Activated T-helper 1 cell treated with Interleukin-2 at 50 U/mL for 16 hours (primary cell): ENCODE data around the gene SLC25A36.
"Not testable (repeated sequence)": the region's sequence is repeated elsewhere in the genome, so short reads cannot be mapped to it uniquely, and the experiment has no call there.

ENCODE experiments used
- DNase-seq: peaks from one replicate; pipeline ENCODE4 v3.0.0-alpha.2; 2020; ENCODE audit warnings: low read depth

The SLC25A36 gene

DNA sequence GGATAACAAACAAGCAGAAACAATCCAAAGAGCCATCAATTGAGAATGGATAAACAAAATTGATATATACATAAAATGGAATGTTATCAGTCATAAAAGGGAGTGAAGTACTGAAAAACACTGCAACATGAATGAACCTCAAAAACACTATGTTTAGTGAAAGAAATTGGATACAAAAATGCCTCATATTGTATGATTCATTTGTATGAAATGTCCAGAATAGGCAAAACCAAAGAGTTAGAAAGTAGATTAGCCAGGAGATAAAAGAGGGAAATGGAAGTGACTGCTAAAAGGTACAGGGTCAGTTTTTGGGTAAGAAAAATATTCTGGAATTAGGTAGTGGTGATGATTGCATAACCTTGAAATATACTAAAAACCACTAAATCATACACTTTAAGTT lies 9.8 kb upstream of the SLC25A36 start:
- no peak for DNase-seq

DNA sequence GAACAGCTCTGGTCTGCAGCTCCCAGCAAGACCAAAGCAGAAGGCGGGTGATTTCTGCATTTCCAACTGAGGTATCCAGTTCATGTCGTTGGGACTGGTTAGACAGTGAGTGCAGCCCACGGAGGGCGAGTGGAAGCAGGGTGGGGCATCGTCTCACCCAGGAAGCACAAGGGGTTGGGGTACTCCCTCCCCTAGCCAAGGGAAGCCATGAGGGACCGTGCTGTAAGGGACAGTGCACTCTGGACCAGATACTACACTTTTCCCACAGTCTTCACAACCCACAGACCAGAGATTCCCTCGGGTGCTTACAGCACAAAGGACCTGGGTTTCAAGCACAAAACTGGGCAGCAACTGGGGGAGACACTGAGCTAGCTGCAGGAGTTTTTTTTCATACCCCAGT lies 8.5 kb upstream of the SLC25A36 start:
- DNase-seq, result no peak

DNA sequence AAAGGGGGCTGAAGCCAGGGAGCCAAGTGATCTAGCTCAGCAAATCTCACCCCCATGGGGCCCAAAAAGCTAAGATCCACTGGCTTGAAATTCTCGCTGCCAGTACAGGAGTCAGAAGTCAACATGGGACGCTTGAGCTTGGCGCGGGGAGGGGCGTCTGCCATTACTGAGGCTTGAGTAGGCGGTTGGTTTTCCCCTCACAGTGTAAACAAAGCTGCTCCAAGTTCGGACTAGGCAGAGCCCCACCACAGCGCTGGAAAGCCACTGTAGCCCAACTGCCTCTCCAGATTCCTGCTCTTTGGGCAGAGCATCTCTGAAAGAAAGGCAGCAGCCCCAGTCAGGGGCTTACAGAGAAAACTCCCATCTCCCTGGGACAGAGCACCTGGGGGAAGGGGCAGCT lies 8.1 kb upstream of the SLC25A36 start:
- DNase-seq, result no peak

DNA sequence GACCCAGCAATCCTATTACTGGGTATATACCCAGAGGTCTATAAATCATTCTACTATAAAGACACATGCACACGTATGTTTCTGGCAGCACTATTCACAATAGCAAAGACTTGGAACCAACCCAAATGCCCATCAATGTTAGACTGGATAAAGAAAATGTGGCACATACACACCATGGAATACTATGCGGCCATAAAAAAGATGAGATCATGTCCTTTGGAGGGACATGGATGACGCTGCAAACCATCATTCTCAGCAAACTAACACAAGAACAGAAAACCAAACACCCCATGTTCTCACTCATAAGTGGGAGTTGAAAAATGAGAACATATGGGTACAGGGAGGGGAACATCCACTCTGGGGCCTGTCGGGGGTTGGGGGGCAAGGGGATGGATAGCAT lies 2.3 kb upstream of the SLC25A36 start:
- not testable (repeated sequence) for DNase-seq

DNA sequence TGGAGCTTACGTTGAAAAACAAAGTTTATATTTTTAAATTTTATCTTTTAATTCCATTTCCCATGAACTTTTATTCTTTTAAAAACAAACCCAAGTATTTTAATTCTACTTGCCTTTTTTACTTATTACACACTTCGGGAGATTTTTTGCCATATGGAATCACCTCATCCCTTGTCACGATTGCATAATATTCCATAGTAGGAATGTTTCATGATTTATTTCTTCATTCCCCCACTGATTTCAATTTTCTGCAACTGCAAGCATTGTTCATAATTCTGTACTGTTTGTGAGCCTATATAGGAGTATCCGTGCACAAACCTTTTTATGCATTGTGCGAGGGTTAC lies 574 bp upstream of the SLC25A36 start:
- no peak for DNase-seq

DNA sequence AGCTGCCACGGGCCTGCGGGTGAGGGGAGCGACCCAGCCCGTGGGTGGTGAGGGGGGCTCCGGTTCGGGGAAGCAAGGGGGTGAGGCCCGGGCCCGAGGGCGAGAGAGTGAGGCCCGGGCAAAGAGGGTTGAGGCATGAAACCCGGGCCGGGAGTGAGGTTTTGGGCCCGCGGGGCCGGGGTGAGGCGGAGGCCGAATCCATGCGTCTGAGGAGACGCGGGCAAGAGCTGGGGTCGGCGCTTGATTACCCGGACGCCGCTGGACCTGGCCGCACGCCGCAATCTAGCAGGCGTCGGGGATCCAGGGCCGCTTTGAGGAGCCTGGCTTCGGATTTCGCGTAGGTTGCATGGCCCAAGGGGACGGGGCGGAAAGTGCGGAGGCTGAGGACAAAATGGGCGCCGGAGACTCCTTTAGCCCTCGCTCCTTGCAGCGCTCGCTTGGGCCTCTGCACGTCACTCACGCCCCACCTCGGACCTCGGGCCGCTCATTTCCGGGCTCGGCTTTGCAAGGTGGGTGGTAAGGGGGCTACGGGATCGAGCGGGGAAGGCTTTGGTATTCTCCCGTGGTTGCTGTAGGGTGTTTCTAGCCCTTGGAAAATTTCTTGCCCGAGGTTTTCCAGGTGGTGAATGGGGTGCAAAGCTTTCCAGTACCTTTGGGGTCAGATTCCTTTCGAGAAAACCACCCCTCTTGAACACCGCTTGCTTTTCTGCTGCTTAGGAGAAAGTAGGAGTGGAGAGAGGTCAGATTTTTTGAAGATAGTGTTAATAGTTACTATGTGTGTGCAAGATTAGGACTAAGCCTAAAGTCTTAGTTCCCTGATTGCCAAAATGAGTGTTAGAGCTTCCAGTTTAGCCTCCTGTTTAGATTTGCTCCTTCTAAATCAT lies 827 bp downstream of the SLC25A36 start:
- DNase-seq, result peak; percentile 23

DNA sequence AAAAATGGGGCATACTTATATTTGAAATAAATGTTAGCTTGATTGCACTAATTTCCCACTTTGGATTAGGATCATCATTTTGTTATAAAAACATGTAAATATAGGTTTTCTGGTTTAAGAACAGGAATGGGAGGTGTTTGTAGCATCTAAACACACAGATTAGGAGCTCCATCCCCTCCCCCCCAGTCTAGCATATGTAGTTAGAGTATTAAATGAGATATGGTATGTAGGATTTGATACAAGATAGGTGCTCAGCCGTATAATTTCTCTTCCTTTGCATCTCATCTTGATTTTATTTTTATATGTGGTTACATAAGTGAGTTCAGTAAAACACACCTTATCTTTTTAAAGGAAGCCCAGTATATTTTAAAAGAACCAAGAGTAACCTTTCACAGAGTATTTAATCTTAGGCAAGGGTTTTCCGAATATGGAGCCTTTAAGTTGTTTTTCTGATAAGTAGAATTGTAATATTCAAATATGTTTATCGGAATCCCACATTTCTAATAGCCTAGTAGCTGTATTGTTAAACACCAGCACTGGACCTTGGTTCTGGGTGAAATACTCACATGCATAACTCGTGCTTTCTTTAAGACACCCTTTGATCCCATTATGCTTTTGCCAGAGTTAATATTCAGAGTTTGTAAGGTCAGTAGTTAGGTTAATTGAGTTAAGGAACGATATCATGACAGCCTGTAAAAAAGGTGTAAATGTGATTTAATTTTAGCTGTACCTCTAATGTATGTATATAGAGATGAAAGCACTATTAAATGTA lies 2.3 kb downstream of the SLC25A36 start:
- no peak for DNase-seq

DNA sequence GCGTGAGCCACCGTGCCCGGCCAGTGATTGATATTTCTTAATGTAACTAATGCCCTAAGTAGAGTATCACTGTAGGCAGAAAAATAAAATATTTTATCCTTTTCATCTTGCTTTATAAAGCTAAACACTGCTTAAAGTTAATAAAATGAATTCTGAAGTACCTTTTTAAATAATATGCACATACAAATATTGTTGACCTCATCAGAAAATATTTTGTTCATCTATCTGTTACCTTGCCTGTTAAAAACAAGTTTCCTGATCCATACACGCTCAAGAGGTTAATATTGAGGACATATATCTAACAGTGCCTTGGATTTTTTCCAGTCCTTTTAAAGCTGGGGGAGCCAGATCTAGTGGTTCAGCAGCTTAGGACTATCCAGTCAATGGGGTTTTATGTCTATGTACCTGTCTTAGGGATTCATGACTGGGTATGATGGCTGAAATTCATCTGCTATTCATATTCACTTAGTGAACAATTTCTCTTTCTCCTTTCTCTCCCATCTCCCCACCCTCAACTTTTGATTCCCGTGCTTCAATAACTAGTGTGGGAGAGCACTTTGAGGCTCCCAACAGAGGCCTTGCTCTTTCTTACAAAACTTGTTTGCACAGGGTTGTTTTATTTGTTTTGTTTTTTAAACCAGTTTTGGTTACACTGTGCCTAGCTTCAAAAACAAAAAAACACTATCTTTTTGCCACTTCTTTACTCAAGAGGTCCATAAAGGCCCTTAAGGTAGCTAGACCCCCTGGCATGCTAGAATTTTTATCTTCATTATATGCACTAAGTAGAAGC lies 7.0 kb downstream of the SLC25A36 start:
- DNase-seq, result no peak

DNA sequence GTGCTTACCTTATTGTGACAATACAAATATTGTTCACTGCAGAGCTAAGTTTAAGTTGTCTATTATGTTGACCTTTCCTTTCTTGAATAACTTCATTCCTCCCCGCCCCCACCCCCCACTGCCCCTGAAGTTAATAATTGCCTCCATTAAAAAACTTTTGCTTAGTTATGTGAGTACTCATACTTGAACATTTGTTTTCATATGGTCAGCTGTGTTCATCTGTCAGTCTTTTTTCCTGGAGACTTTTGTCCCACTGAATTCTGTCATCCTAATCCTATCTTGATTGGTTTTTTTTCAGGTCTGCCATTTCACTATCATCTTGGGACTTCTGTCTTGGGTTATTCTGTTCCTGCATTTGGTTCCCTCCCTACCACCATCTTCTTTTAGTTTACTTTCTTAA lies 8.5 kb downstream of the SLC25A36 start:
- no peak for DNase-seq

DNA sequence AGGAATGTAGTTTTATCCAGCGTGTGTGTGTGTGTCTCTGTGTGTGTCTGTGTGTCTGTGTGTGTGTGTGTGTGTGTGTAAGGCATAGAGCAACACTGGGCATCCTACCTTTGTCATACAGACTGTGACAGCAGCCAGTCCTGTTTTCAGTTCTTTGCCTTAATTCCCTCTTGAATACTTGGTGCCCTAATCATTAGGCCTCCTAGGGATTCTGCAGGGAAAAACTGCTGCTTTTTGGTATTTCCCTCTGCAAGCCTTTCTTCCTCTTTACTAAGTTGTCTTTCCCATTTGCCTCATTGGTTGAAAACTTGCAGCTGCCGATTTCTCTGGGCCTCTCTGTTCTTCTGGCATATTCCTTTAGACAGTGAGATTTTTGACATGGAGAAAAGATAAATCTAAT lies 9.2 kb downstream of the SLC25A36 start:
- DNase-seq, result no peak

DNA sequence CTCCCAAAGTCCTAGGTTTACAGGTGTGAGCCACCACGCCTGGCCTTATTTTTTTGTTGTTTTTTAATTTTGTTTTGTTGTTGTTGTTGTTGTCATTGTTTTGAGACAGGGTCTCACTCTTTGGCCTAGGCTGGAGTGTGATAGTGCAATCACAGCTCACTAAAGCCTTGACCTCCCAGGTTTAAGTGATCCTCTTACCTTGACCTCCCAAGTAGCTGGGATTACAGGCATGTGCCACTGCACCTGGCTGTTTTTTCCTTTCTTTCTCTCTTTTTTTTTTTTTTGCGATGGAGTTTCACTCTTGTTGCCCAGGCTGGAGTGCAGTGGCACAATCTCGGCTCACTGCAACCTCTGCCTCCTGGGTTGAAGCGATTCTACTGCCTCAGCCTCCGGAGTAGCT lies 10.1 kb downstream of the SLC25A36 start:
- not testable (repeated sequence) for DNase-seq

DNA sequence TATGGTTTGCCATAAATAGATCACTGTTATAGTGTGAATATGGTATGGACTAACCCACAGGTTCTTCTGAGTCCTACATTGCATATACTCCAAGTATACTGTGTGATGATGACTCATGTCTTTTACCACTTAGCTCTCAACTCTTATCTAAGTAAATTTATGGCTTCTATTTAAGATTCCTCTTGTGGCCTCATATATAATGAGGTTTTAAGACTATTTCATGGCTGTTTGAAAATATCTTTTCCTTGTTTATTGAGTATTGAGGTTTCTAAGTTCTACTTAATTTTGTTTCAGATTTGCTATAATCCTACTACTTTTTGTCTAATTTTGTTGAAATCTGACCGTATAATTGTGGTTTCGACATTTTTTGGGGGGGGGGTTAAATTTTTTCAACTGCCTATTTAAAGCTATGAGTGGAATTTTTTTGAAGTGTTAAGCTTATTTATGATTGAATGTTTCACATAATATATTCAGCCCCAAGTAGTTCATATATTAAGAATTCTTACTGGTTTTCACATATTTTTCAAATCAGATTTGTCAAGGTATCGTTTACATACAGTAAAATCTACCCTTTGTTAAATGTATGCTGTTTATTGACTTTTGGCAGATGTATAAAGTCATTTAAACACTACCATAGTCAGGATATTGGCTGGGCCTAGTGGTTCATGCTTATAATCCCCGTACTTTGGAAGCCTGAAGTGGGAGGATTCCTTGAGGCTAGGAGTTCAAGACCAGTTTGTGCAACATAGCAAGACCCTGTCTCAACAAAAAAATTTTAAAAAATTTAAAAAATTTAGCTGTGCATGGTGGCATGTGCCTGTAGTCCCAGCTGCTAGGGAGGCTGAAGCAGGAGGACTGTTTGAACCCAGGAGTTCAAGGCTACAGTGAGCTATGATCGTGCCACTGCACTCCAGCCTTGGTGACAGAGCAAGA lies 11.7 kb downstream of the SLC25A36 start:
- DNase-seq, result no peak

DNA sequence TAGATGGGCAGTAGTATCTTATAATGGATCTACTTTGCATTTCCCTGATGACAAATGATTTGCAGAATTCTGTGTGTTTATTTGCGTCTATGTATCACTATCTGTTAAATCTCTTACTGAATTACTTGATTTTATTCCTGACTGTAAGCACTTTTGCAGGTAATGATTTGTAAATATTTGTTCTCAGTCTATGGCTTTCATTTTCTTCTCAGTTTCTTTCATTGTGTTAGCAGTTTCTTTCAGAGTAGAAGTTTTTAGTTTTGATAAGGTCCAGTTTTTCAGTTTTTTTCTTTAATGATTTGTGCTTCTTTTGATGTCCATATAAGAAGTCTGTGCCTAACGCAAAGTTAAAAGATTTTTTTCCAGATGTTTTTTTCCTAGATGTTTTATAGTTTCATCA lies 12.9 kb downstream of the SLC25A36 start:
- DNase-seq, result no peak

DNA sequence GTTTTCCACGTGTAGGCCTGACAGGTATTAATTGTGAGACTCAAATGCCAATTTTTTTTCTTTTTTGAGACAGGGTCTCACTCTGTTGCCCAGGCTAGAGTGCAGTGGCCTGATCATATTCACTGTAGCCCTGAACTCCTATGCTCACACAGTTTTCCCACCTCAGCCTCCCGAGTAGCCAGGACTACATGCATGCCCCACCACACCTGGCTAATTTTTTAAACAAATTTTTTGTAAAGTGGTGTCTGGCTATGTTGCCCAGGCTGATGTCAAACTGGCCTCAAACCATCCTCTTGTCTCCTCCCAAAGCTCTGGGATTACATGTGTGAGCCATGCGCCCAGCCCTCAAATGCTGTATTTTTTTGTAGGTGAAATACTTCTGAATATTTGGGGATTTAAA lies 14.0 kb downstream of the SLC25A36 start:
- no peak for DNase-seq

DNA sequence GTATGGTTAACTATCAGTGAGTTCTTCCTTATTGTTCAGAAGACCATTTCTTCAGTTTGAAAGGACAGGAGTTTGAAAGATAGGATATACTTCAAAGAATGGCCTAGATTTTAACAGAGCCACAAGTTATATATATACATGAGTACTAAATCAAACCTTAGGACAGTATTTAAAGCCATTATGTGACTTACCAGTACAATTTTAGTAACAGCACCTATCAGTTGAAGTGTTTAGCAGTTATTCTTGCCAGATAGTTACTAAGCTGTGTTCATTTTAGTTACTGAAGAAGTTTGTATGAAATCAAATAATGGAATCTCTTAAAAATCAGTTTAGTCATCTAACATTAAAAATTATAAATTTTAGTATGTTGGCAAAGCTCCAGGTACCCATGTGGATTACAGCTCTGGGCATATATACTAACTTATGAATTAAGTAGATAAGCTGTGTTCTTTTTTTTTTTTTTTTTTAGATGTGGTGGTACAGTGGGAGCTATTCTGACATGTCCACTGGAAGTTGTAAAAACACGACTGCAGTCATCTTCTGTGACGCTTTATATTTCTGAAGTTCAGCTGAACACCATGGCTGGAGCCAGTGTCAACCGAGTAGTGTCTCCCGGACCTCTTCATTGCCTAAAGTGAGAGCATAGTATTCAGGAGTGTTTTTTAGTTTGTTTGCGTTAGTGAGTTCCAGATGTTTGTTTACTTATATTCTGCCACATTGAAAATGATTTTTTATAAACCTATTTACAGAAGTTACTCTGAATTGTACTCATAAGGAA lies 14.6 kb downstream of the SLC25A36 start:
- DNase-seq, result no peak

DNA sequence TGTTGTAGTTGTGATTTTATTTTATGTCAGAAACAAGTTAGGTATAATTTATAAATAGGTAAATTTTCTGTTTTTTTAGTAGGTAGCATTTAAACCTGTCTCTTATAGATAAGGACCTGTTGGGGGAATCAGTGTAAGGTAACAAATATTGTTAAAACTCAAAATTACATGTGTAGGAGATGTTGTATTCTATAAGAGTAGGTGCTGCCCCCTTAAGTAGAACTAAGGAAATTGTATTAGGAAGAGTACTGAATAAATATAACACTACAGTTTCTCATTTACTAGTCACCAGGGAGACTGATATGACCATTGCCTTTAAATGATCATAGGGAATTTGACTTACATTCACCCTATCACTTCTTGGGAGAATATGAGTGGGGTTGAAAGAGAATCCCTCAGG lies 31.2 kb downstream of the SLC25A36 start:
- no peak for DNase-seq

DNA sequence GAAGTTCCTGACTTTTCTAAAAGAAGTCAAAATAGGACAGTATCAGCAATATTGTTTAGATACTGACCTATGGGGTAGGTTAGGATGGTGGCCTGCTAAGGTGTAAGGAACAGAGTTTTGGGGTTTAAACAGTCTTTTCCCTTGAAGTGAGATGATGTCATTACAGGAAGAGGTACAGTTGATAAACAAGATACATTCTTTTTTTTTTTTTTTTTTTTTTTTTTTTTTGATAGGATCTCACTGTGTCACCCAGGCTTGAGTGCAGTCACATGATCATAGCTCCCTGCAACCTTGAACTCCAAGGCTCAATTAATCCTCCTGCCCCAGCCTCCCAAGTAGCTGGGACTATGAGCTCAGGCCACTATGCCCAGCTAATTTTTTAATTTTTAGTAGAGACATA lies 33.3 kb downstream of the SLC25A36 start:
- DNase-seq, result no peak

DNA sequence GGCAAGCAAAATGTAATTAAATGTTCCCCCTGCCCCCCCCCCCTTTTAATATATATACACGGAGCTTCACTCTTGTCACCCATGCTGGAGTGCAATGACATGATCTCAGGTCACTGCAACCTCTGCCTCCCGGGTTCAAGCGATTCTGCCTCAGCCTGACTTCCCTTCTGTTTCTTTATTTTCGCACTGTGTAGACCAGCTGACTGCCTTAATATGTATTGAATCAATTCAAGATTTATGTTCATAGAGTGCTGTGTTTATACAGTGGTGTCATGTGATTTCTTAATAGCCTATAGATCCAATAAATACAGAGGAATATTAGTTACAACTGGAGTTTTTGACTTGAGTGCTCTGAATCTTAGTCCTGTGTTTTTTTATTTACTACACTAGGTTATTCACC lies 39.0 kb downstream of the SLC25A36 start:
- no peak for DNase-seq

DNA sequence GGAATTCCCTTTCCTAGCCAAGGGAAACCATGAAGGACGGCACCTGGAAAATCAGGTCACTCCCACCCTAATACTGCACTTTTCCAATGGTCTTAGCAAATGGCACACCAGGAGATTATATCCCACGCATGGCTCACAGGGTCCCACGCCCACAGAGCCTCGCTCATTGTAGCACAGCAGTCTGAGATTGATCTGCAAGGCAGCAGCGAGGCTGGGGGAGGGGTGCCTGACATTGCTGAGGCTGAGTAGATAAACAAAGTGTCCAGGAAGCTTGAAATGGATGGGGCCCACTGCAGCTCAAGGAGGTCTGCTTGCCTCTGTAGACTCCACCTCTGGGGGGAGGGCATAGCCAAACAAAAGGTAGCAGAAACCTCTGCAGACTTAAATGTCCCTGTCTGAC lies 46.2 kb downstream of the SLC25A36 start:
- not testable (repeated sequence) for DNase-seq

DNA sequence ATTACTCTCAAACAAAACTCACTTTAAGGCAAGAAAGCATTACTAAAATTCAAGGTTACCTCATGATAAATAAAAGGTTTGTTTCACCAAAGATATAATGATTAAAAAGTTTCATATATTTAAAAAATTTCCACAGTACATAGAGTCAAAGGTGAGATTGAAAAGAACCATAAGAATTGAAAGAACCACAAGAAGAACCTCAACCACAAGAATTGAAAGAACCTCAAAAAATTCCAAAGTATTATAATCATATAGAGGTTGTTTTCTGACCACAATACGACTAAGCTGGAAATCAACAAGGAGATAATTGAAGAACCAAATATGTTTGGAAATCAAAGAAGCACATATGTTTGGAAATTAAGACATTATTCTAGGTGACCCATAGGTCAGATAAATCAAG lies 52.7 kb downstream of the SLC25A36 start:
- DNase-seq, result no peak

DNA sequence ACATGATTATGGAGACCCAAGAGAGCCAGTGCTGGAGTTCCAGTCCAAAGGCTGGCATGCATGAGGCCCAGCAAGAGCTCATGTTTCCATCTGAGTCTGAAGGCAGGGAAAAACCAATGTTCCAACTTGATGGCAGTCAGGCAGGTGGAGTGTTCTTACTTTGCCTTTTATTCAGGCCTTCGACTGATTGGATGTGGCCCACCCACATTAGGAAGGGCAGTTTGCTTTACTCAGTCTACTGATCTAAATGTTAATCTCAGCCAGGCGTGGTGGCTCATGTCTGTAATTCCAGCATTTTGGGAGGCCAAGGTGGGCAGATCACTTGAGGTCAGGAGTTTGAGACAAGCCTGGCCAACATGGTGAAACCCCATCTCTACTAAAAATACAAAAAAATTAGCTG lies 53.2 kb downstream of the SLC25A36 start:
- not testable (repeated sequence) for DNase-seq
